ENCODE results near the gene RNF207. TPM values are rescaled to one million over a fixed set of nuclear protein-coding genes. Genes with fewer than 3 reads are reported as not detected.
A peak's percentile ranks its signal among the peaks of the same experiment; 100 is the strongest.

The RNF207 gene
- total RNA-seq, 1 experiment from 2014 or later = 53.1 TPM

DNA sequence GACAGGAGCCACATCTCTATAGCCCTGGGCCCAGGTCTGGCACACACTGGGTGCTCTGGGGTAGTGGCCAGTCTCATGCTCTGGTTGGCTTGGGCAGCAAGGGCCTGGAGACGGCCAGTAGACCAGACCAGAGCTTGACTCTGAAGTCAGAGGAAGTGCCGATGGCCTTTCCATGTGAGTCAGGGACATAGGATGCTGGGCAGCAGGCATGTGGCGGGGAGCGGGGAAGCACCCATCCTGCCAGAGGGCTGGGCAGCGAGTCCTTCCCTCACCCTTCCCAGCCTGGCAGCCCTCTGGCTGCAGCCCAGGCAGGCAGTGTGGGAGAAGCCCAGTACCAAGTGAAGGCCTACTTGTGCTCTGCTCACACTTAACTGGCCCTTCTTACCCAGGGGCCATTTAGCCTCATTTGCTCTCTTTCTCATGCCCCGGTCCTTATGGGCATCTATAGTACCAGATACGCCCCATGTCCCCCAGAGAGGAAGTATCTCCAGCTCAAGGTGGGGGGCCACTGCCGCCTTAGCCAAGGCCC, 51.7 kb downstream of the RNF207 start:
- BruUV-seq (replicated peaks) = no TSS peak
- no peaks in the 10 kb centered on the region for H4K20me1 ChIP-seq (ENCODE audit: insufficient read depth)
- H3K9me3 ChIP-seq (ENCODE audit: insufficient read depth, low read depth) = no peaks in the 10 kb centered on the region
- H3K36me3 ChIP-seq (ENCODE audit: low read depth) = no peaks in the 10 kb centered on the region
- no peak overlapping the region for H2AFZ ChIP-seq
- intact Hi-C loops (cut with micrococcal nuclease; ENCODE audit: unreplicated experiment) = no loop called here
- ChIA-PET CTCF (no interaction called here), POLR2A (ENCODE audit: unreplicated experiment) (no interaction called here)
- H3K79me2 ChIP-seq (ENCODE audit: low read depth) = no peaks in the 10 kb centered on the region
- H3K4me2 ChIP-seq = no peak overlapping the region
- TF ChIP-seq, protein P1, sequence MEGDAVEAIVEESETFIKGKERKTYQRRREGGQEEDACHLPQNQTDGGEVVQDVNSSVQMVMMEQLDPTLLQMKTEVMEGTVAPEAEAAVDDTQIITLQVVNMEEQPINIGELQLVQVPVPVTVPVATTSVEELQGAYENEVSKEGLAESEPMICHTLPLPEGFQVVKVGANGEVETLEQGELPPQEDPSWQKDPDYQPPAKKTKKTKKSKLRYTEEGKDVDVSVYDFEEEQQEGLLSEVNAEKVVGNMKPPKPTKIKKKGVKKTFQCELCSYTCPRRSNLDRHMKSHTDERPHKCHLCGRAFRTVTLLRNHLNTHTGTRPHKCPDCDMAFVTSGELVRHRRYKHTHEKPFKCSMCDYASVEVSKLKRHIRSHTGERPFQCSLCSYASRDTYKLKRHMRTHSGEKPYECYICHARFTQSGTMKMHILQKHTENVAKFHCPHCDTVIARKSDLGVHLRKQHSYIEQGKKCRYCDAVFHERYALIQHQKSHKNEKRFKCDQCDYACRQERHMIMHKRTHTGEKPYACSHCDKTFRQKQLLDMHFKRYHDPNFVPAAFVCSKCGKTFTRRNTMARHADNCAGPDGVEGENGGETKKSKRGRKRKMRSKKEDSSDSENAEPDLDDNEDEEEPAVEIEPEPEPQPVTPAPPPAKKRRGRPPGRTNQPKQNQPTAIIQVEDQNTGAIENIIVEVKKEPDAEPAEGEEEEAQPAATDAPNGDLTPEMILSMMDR (conservative IDR thresholded peaks at IDR 0.05) = no peak
- no peak for TF ChIP-seq EZH2 (IDR thresholded peaks at IDR 0.05; ENCODE audit: low read depth)
- no peaks in the 10 kb centered on the region for H3K9me2 ChIP-seq (ENCODE audit: insufficient read depth)
- no peak for DNase-seq
- H3K27me3 ChIP-seq (ENCODE audit: insufficient read depth, low read depth) = no peaks in the 10 kb centered on the region
- H3F3A ChIP-seq (ENCODE audit: insufficient read depth, low read depth) = 0 out of 2 replicates have a peak, but pooled peaks cover 5% of the 10 kb centered on the region
- H3K27ac ChIP-seq = no peak overlapping the region
- no peaks in the 10 kb centered on the region for H3K4me1 ChIP-seq (replicated peaks; ENCODE audit: insufficient read depth)
- H3K4me3 ChIP-seq = no peak overlapping the region

DNA sequence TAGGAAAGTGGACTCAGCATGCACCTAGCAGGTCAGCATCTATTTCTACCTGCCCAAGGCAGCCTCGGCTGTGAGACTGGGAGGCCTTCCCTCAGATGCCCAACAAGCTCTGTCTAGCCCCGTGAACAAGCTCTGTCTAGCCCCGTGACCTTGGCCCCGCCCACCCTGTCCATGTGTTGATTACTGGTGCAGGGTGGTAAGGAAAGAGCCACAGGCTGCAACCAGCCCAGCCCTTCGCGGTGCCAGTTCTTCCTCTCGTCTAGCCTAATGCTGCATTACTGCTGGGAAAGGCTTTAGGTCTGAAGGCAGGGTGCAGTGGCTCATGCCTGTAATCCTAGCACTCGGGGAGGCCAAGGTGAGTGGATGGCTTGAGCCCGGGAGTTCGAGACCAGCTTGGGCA, 52.8 kb downstream of the RNF207 start:
- Histone ChIP-seq H3K36me3 (ENCODE audit: low read depth) (no peaks in the 10 kb centered on the region), H3K27ac (no peak overlapping the region), H3K27me3 (ENCODE audit: insufficient read depth, low read depth) (no peaks in the 10 kb centered on the region), H3K9me2 (ENCODE audit: insufficient read depth) (no peaks in the 10 kb centered on the region), H3K79me2 (ENCODE audit: low read depth) (no peaks in the 10 kb centered on the region), H3K9me3 (ENCODE audit: insufficient read depth, low read depth) (no peaks in the 10 kb centered on the region), H3K4me3 (no peak overlapping the region), H4K20me1 (ENCODE audit: insufficient read depth) (no peaks in the 10 kb centered on the region), H2AFZ (no peak overlapping the region), H3K4me2 (no peak overlapping the region), H3K4me1 (replicated peaks; ENCODE audit: insufficient read depth) (no peaks in the 10 kb centered on the region), H3F3A (ENCODE audit: insufficient read depth, low read depth) (0 out of 2 replicates have a peak, but pooled peaks cover 5% of the 10 kb centered on the region)
- DNase-seq = no peak
- no peak for TF ChIP-seq EZH2 (IDR thresholded peaks at IDR 0.05; ENCODE audit: low read depth)
- TF ChIP-seq, protein P1 (conservative IDR thresholded peaks at IDR 0.05) = no peak
- intact Hi-C loops (cut with micrococcal nuclease; ENCODE audit: unreplicated experiment) = no loop called here
- CTCF ChIA-PET = no interaction called here
- no TSS peak for BruUV-seq (replicated peaks)
- POLR2A ChIA-PET (ENCODE audit: unreplicated experiment) = no interaction called here

DNA sequence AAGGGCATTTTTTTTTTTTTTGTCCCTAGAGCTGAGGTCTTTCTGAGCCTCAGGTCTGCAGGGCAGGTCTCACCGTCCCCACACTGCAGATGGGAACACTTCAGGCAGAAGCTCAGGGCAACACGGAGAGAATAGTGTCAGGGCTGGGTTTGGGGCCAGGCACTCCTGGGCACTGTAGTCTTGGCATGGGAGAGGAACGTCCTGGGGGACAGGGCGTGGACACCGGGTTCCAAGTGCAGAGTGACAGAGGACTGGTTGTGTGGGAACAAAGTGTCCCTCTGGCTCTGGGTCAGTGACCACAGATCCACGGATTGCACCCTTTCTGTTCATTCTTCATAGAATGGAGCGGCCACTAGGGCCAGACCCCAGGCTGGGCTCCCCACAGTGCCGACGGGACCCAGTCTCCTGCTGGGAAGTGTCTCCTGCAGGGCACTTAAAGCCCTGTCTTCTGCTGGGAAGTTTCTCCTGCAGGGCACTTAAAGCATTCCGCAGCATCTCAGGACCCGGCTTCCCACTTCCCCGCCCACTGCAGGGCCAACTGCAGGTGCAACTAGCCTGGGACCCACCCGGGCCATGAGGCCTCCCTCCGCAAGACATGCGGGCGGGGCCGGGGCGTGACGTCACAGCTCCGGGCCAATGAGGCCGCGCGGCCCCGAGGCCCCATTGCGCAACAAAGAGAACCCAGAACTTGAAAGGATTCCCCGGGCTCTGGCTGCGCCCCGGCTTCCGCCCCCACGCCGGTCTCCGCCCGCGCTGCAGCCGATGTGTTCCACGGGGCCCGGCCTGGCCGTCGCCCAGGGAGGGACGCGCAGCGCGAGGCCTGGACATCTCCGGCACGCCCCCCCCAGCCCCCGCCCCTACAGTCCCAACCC, 53.8 kb downstream of the RNF207 start:
- H3K4me1 ChIP-seq (replicated peaks; ENCODE audit: insufficient read depth) = no peaks in the 10 kb centered on the region

More for the DNA sequence above, 53.8 kb downstream of the RNF207 start:
- Histone ChIP-seq H3K79me2 (ENCODE audit: low read depth) (no peaks in the 10 kb centered on the region), H3K27ac (no peak overlapping the region), H3K4me2 (peak overlapping the region; percentile 62), H4K20me1 (ENCODE audit: insufficient read depth) (no peaks in the 10 kb centered on the region), H3K9me3 (ENCODE audit: insufficient read depth, low read depth) (no peaks in the 10 kb centered on the region), H3K36me3 (ENCODE audit: low read depth) (no peaks in the 10 kb centered on the region), H3K27me3 (ENCODE audit: insufficient read depth, low read depth) (no peaks in the 10 kb centered on the region), H2AFZ (no peak overlapping the region), H3K4me3 (peak overlapping the region; percentile 54; the same call in 1 of the 2 replicates), H3K9me2 (ENCODE audit: insufficient read depth) (no peaks in the 10 kb centered on the region), H3F3A (ENCODE audit: insufficient read depth, low read depth) (0 out of 2 replicates have a peak, but pooled peaks cover 5% of the 10 kb centered on the region)
- intact Hi-C loops (cut with micrococcal nuclease; ENCODE audit: unreplicated experiment) = loop anchor here (5.0 kb wide), 3 partner anchors 43 to 143 kb away; no protein-coding TSS in a partner anchor
- POLR2A ChIA-PET (ENCODE audit: unreplicated experiment) = no interaction called here
- peak; percentile 55 to 79 for DNase-seq
- BruUV-seq (replicated peaks) = TSS peak; percentile 11
- no peak for TF ChIP-seq EZH2 (IDR thresholded peaks at IDR 0.05; ENCODE audit: low read depth)
- TF ChIP-seq, protein P1 (conservative IDR thresholded peaks at IDR 0.05) = no peak
- CTCF ChIA-PET = interaction anchor here (0.6 kb wide), 1 partner anchor 155 kb away, joined by 4 read pairs; no protein-coding TSS in a partner anchor

Data from PC-9 (cell line).